DND-41 (cell line): ENCODE data around the gene ANKRD23.

ENCODE experiments used
- EZH2 ChIP-seq: IDR thresholded peaks from 3 replicates; pipeline ENCODE4 v1.6.1; 2012; ENCODE audit warnings: borderline replicate concordance, low read depth, mild to moderate bottlenecking, moderate library complexity, low read length, inconsistent platforms; ENCODE audit not compliant: severe bottlenecking
- TF ChIP-seq, protein P1 (sequence below): IDR thresholded peaks from 2 replicates; pipeline ENCODE4 v1.5.1; 2012; ENCODE audit warnings: borderline replicate concordance, low read length, moderate library complexity, mild to moderate bottlenecking; ENCODE audit not compliant: poor library complexity, severe bottlenecking; ENCODE audit errors: extremely low read depth

GRCh38 chr2:96881349-96882195, 37.8 kb upstream of the ANKRD23 start:
- no peak for TF ChIP-seq EZH2
- TF ChIP-seq, protein P1, sequence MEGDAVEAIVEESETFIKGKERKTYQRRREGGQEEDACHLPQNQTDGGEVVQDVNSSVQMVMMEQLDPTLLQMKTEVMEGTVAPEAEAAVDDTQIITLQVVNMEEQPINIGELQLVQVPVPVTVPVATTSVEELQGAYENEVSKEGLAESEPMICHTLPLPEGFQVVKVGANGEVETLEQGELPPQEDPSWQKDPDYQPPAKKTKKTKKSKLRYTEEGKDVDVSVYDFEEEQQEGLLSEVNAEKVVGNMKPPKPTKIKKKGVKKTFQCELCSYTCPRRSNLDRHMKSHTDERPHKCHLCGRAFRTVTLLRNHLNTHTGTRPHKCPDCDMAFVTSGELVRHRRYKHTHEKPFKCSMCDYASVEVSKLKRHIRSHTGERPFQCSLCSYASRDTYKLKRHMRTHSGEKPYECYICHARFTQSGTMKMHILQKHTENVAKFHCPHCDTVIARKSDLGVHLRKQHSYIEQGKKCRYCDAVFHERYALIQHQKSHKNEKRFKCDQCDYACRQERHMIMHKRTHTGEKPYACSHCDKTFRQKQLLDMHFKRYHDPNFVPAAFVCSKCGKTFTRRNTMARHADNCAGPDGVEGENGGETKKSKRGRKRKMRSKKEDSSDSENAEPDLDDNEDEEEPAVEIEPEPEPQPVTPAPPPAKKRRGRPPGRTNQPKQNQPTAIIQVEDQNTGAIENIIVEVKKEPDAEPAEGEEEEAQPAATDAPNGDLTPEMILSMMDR = no peak
